ENCODE data around the gene ACTG2.
"Not testable (repeated sequence)": the region's sequence is repeated elsewhere in the genome, so short reads cannot be mapped to it uniquely, and the experiment has no call there.

Gene ACTG2

DNA sequence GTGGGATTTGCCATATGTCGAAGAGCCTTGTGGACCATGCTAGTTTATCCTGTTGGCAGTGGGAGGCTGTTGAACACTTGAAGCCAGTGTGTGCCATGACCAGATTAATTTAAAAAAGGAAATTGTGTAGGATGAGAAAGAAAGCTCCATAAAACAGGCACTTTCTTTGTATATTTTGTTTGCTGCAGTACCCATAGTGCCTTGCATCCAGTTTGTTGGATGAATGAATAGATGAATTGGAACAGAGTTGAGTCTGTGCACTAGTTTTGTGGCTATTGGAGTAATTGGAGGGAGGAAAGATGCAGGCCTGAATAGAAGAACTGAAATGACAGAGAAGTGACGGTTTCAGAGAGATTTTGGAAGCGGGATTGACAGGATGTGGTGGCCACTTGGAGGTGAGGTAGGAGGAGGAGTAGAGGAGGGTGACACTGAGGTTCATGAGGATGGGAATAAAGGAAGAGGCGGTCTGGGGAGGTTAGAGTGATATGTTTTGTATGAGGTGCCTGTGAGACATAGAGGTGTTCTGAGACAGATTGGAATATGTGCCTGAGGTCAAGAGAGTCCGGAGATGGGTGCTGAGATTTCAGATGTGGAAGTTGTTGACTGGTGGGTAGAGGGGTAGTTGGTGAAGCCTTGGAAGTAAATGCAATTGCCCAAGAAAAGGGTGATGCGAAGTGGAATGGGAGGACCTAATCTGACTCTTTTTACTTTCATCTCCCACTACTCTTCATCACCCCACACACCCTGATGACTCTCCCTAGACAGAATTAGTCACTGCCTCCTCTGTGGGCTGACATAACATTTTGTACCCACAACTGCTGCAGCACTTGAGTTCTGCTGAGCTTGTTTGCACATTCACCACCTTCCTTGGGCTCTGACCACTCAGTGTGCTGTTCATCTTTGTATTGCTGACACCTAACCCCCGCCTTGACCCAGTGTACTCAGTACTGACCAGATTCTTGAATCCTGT lies 39.0 kb downstream of the ACTG2 start:
- DNase-seq (ENCODE audit: low read depth in 1 of 2, low spot score in 1 of 2) = no peak

DNA sequence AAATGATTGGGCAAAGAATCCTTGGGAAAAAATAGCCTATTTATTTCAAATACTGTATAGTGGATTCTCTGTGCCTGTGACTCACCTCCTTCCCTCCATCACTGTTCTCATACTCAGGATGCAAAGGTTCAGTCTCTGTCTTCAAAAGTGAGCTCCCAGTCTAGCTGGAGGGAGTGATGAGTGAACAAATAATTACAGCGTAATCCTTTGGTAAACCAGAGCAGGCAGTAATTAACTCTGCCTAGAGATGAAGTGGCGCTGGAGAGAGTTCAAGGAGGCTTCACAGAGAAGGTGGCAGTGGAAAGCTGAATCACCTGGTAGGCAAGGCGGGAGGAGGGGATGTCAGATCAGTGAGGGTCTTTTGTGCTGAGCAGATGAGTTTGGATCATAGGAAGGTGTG lies 40.4 kb downstream of the ACTG2 start:
- DNase-seq (ENCODE audit: low read depth in 1 of 2, low spot score in 1 of 2) = no peak

DNA sequence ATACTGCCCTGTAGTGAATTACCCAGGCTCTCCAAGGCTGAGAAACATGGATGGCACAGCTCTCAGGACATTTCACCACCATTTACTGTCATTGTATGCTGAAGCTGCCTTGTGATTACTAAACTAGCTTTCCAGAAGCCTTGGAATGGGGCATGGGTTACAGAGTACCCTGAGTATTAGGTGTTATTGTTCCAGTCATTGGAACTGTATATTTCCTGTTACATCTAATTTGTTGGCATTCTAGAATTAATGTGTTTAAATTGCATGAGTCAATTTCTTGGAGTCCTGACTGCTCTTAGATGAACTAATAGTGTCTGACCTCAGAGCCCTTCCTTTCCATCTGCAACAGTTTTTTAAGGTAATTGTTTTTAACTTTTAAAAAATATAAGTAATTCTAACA lies 42.8 kb downstream of the ACTG2 start:
- DNase-seq (ENCODE audit: low read depth in 1 of 2, low spot score in 1 of 2) = no peak

DNA sequence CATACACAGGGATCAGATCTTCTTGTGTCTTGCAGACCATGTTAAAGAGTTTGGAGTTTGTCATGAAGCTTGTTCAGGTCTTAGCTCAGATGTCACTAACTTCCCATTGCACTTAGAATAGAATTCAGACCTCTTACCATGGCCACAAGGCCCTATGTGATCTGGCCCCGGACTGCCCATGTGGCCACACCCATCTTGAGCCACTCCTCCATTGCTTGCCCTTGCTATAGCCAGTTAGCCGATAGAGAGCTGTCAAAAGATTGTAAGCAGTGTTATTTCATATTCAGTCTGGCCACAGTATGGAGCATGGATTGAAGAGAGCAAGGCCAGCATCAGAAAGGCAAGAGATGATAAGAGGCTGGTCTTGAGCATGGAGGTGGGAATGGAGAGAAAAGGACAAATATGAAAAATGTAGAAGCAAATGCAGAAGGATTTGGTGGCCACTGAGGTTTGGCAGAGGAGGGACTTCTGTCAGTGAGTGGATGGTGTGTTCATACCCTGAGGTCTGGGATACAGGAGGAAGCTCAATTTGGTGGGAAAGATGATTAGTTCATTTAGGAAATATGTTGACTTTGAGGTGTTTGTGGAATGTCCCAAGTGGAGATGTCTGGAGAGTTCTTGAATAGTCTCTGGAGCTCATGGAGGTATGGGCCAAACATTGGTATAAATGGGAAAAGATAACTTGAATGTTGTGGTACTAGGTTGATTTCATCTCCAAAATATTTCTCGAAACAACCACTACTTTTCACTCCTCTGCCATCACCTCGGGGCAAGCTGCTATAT lies 44.5 kb downstream of the ACTG2 start:
- DNase-seq (ENCODE audit: low read depth in 1 of 2, low spot score in 1 of 2) = no peak

DNA sequence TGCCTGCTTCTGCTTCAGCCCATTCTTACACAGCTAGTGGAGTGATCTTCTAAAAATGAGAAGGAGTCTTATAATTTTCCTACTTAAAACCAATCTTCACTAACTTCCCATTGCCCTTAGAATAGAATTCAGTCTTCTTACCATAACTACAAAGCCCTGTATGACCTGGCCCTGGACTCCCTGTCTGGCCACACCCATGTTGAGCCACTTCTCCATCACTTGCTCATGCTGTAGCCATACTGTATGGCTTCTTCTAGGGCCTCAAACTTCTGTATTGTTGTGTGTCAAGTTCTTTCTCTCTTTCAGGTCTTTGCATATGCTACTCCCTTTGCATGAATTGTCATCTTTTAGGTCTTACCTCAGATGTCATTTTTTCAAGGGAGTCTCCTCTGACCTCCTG lies 45.1 kb downstream of the ACTG2 start:
- no peak for DNase-seq (ENCODE audit: low read depth in 1 of 2, low spot score in 1 of 2)

- DNase-seq (ENCODE audit: low read depth in 1 of 2, low spot score in 1 of 2) = no peak
Observed at GRCh38 chr2:73938718-73939352, 46.0 kb downstream of the ACTG2 start.

DNA sequence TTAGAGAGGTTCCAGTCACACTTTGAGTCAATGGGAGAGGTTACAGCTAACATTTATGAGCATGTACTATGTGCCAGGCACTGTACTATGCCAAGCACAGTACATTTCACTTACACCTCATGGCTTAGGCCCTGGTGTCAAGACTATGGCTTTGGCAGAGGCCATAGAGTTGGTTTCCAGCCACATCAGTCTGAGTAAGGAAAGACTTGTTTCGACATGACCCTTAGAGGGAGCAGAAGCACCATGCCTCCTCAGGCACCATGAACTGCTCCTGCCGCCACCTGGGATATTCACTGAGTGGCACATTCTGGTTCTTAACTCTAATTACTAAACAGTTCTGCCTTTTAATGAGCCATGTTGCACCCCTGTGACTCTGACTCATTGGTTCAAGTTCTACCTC lies 46.6 kb downstream of the ACTG2 start:
- no peak for DNase-seq (ENCODE audit: low read depth in 1 of 2, low spot score in 1 of 2)

DNA sequence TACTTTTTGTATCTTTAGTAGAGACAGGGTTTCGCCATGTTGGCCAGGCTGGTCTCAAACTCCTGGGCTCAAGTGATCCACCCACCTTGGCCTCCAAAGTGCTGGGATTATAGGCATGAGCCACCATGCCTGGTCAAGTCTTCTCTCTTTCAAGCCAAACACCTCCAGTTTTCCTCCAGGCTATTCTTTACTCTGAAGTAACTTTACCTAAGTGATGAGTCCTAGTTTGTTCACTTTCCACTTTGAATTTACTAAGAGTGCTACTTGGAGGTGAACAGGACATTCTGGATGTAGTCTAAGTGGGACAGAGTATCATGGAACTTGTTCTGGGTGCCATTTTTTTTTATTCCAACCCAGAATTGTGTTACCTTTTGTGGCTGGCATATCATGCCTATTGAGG lies 47.3 kb downstream of the ACTG2 start:
- DNase-seq (ENCODE audit: low read depth in 1 of 2, low spot score in 1 of 2) = not testable (repeated sequence)

DNA sequence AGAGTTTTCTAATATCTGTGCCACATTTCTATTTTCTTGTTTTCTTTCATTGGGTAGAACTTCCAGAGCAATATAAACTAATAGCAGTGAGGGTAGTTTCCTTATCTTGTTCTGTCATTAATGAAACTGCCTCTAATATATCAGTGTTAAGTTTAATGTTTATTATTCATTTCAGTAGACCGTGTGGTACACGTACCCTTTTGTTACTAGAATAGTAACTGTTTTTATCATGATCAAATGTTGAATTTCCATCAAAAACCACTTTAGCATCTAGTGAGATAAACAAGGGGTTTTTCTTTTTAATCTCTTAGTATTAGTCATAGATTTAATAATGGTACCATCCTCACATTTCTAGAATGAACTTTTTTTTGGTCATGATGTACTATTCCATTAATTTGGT lies 49.9 kb downstream of the ACTG2 start:
- DNase-seq (ENCODE audit: low read depth in 1 of 2, low spot score in 1 of 2) = no peak

- DNase-seq (ENCODE audit: low read depth in 1 of 2, low spot score in 1 of 2) = no peak
Observed at GRCh38 chr2:73944714-73945113, 51.9 kb downstream of the ACTG2 start.

DNA sequence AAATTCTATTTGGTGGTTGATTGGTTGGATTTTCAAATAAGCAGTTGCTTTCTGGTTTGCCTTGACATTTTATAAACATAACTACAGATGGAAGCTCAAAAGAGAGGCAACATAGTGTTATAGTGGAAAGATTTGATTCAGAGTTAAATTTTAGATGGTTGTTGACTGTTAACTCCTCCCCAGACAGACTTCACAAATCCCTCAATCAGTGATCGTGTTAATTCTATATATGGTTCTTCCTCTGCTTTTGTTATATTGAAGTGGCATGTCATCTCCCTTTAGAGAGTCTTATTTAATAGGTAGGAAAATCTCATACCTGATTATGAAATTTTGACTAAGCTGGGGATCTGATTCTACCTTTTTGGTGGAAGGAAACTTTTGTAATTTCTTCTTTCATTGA lies 53.4 kb downstream of the ACTG2 start:
- no peak for DNase-seq (ENCODE audit: low read depth in 1 of 2, low spot score in 1 of 2)

DNA sequence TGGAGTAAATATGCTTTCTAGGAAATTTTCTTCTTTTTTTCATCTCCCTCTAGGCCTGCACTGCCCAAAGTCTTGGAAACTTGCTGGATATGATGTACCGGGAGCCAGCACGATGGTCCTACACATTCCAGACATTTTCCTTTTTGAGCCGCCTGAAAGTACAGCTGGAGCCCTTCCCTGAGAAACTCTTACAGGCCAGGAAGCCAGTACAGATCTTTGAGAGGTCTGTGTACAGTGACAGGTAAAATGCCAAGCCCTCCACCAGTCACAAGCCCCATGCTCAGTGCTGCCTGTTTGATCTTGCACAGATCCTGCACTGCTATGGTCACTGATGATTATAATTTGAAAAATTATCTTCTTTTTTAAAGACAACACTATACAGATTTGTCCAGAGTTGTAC lies 53.9 kb downstream of the ACTG2 start:
- no peak for DNase-seq (ENCODE audit: low read depth in 1 of 2, low spot score in 1 of 2)

- no peak for DNase-seq (ENCODE audit: low read depth in 1 of 2, low spot score in 1 of 2)
Observed at GRCh38 chr2:73947412-73948018, 54.7 kb downstream of the ACTG2 start.

DNA sequence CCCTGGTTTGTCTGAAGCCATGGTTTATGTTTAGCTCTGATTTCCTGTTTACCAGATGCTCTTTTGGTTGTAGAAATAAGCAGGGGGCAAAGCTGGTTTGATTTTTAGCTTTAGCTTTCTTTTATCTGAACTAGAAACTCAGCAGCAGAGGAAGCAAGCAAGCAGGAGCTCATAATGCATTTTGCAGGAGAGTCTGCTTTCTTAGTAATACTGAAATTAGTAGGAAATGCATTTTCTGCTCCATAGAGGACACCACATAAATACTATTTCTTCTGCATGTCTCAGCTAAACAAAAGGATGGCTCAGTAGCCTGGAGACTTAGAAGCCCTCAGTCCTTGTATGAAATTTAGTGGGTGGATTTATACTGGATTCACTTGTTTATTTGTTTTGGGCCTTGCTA lies 57.0 kb downstream of the ACTG2 start:
- no peak for DNase-seq (ENCODE audit: low read depth in 1 of 2, low spot score in 1 of 2)

- no peak for DNase-seq (ENCODE audit: low read depth in 1 of 2, low spot score in 1 of 2)
Observed at GRCh38 chr2:73952499-73953446, 60.0 kb downstream of the ACTG2 start.

DNA sequence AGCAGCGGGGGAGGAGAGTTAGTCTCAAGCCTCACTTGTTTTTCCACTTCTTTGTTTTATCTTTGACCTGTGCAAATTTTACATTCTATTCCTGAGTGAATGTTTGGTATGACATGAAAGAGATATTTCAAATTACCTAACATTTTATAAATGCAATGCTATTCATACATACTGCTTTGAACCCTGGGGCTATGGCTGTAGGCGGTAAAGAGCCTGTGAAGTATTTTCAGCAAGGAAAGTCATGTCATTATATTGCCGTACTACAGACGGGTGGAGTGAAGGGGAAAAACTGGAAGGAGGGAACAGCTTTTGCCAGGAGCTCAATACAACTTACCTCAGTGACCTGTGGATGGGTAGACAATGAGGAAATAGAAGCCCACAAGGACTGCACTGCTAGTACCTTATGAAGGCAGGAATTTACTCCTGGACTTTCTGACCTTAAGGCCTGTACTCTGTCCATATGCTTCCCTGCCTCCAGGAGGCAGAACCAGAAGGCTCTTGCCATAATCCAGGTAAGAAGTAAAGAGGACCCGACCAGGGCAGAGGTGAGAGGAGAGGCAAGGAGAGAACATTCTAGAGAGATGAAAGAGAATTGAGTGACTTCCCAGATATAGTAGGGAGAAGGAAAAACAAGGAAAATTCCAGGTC lies 63.5 kb downstream of the ACTG2 start:
- no peak for DNase-seq (ENCODE audit: low read depth in 1 of 2, low spot score in 1 of 2)

DNA sequence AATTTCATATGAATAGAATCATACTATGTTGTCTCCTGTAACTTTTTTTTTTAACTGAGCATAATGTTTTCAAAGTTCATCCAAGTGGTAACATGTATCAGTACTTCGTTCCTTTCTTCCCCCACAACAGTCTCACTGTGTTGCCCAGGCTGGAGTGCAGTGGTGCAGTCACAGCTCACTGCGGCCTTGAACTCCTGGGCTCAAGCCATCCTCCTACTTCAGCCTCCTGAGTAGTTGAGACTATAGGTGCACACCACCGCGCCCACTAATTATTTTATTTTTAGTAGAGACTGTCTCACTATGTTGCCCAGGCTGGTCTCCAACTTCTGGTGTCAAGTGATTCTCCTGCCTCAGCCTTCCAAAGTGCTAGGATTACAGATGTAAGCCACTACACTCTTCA lies 68.5 kb downstream of the ACTG2 start:
- no peak for DNase-seq (ENCODE audit: low read depth in 1 of 2, low spot score in 1 of 2)

GRCh38 chr2:73961823-73962615 lies 69.2 kb downstream of the ACTG2 start:
- DNase-seq (ENCODE audit: low read depth in 1 of 2, low spot score in 1 of 2) = no peak

DNA sequence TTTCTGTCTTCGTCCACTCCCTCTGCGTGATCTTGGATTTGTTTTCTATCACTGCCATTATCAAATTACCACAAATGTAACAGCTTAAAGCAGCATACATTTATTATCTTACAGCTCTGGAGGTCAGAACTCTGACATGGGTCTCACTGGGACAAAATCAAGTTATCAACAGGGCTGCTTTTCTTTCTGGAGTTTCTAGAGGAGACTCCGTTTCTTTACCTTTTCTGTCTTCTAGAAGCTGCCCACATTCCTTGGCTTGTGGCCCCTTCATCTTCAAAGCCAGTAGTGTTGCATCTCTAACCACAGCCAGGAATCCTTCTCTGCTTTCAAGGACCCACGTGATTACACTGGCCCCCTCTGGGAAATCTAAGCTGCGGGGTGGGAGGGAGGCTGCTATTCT lies 70.0 kb downstream of the ACTG2 start:
- DNase-seq (ENCODE audit: low read depth in 1 of 2, low spot score in 1 of 2) = no peak

All from stimulated activated CD4-positive, alpha-beta T cell treated with anti-CD3 and anti-CD28 coated beads, Interleukin-15, amount 100 ng/mL, for 1 hour (primary cell).